K562 (cell line): ENCODE measurements around the gene POR.

ENCODE experiments used
- BACH1 ChIP-seq: fragments of 200-800 bp; sonication (Bioruptor generic); IDR thresholded peaks from 2 replicates; pipeline ENCODE4 v1.6.1; 2016; ENCODE audit warnings: missing genetic modification characterization, missing compliant biosample characterization
- DDX20 ChIP-seq: fragments of 450-650 bp; IDR thresholded peaks from 2 replicates; pipeline ENCODE4 v1.6.1; 2016; ENCODE audit warnings: missing genetic modification characterization, low read depth, mild to moderate bottlenecking, missing compliant biosample characterization, moderate library complexity
- DPF2 ChIP-seq: fragments of 450-650 bp; IDR thresholded peaks from 2 replicates; pipeline ENCODE4 v1.6.1; 2016
- EGR1 ChIP-seq: fragments of 450-650 bp; conservative IDR thresholded peaks from 2 replicates; pipeline ENCODE4 v1.6.1; 2017; ENCODE audit warnings: mild to moderate bottlenecking
- FOXK2 ChIP-seq, 2 experiments: fragments of 450-650 bp; IDR thresholded peaks in 1 of 2; conservative IDR thresholded peaks in 1 of 2; 2 replicates each; pipeline ENCODE4 v1.6.1; 2016; ENCODE audit warnings: low read depth in 2 of 2, mild to moderate bottlenecking in 1 of 2
- NFE2L1 ChIP-seq: fragments of 450-650 bp; IDR thresholded peaks from 2 replicates; pipeline ENCODE4 v1.6.1; 2016; ENCODE audit warnings: missing genetic modification characterization, low read depth, mild to moderate bottlenecking, missing compliant biosample characterization, moderate library complexity, borderline replicate concordance
- SP1 ChIP-seq: sonication (generic); formaldehyde crosslinking; IDR thresholded peaks from 2 replicates; pipeline ENCODE4 v1.8.1; 2022; ENCODE audit warnings: mild to moderate bottlenecking, missing genetic modification reagents
- TAF1 ChIP-seq: IDR thresholded peaks from 2 replicates; pipeline ENCODE4 v1.6.1; 2011; ENCODE audit warnings: mild to moderate bottlenecking, low read length, moderate library complexity; ENCODE audit not compliant: insufficient read depth, control insufficient read depth, severe bottlenecking; ENCODE audit errors: extremely low read depth
- ZNF239 ChIP-seq: fragments of 250-450 bp; sonication (Bioruptor Pico); IDR thresholded peaks from 2 replicates; pipeline ENCODE4 v1.4.0; 2020; ENCODE audit warnings: mild to moderate bottlenecking
- ZNF347 ChIP-seq: fragments of 450-650 bp; formaldehyde crosslinking; IDR thresholded peaks from 2 replicates; pipeline ENCODE4 v1.4.0; 2020; ENCODE audit warnings: low read depth, mild to moderate bottlenecking, moderate library complexity
- TF ChIP-seq, protein P1 (sequence below): fragments of 250-450 bp; sonication (Bioruptor Pico); IDR thresholded peaks from 2 replicates; pipeline ENCODE4 v1.5.0; 2020; ENCODE audit warnings: mild to moderate bottlenecking
- TF ChIP-seq, protein P2 (sequence below): fragments of 450-650 bp; IDR thresholded peaks from 2 replicates; pipeline ENCODE4 v1.7.1; 2018; ENCODE audit warnings: mild to moderate bottlenecking, low read depth; ENCODE audit not compliant: partially characterized antibody
- TF ChIP-seq, protein P3 (sequence below): fragments of 450-650 bp; formaldehyde crosslinking; IDR thresholded peaks from 2 replicates; pipeline ENCODE4 v1.4.0; 2022; ENCODE audit warnings: missing genetic modification characterization
- TF ChIP-seq, protein P4 (sequence below): fragments of 200-800 bp; sonication (Bioruptor generic); IDR thresholded peaks from 2 replicates; pipeline ENCODE4 v1.6.1; 2017; ENCODE audit warnings: missing genetic modification characterization, missing compliant biosample characterization

DNA sequence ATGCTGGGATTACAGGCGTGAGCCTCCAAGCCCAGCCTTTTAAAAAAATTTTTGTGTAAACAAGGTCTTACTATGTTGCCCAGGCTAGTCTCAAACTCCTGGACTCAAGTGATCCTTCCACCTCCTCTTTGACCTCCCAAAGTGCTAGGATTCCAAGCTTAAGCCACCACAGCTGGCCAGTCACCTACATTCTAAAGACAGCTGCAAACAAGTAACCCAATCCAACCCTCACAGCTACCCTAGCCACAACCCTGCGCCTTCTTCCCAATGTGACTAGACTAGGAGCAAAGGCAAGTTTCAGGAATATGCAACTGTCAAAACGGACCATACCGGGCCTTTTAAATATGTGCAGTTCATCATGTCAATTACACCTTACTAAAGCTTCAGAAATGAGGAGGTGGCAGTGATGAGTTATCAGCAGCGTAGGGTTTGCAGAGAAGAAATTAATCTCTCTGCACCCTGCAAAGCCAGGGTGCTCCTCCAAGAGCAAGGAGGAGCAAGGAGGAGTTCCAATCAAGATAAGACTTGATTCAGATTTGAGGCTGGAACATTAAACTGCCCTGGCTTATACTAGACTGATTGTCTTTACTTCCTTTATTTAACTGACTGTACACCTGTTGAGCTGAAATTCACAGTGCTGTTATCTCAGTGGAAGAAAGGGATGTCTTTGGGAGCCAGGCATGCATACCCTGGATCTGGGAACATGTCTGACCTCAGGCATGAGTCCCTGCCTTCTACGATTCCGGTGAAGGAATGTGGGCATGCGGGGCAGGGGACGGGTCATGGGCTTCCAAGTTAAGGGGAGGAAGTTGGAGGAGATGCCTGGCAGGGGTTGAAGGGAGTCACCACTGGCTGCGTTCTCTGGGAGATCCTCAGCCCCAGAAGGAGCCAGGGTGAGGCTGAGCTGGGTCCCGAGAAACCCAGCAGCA, 95.0 kb downstream of the POR start:
- no peak for TF ChIP-seq DPF2
- TF ChIP-seq FOXK2 (conservative IDR thresholded peaks at IDR 0.05 in 1 of 2, IDR thresholded peaks at IDR 0.05 in 1 of 2; ENCODE audit: low read depth in 2 of 2), result no peak
- TF ChIP-seq, protein P1, sequence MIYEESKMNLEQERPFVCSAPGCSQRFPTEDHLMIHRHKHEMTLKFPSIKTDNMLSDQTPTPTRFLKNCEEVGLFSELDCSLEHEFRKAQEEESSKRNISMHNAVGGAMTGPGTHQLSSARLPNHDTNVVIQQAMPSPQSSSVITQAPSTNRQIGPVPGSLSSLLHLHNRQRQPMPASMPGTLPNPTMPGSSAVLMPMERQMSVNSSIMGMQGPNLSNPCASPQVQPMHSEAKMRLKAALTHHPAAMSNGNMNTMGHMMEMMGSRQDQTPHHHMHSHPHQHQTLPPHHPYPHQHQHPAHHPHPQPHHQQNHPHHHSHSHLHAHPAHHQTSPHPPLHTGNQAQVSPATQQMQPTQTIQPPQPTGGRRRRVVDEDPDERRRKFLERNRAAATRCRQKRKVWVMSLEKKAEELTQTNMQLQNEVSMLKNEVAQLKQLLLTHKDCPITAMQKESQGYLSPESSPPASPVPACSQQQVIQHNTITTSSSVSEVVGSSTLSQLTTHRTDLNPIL (CRISPR knock-in tag), result no peak
- no peak for TF ChIP-seq TAF1
- TF ChIP-seq, protein P2, sequence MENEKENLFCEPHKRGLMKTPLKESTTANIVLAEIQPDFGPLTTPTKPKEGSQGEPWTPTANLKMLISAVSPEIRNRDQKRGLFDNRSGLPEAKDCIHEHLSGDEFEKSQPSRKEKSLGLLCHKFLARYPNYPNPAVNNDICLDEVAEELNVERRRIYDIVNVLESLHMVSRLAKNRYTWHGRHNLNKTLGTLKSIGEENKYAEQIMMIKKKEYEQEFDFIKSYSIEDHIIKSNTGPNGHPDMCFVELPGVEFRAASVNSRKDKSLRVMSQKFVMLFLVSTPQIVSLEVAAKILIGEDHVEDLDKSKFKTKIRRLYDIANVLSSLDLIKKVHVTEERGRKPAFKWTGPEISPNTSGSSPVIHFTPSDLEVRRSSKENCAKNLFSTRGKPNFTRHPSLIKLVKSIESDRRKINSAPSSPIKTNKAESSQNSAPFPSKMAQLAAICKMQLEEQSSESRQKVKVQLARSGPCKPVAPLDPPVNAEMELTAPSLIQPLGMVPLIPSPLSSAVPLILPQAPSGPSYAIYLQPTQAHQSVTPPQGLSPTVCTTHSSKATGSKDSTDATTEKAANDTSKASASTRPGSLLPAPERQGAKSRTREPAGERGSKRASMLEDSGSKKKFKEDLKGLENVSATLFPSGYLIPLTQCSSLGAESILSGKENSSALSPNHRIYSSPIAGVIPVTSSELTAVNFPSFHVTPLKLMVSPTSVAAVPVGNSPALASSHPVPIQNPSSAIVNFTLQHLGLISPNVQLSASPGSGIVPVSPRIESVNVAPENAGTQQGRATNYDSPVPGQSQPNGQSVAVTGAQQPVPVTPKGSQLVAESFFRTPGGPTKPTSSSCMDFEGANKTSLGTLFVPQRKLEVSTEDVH, result no peak
- TF ChIP-seq EGR1, result no peak
- TF ChIP-seq ZNF347 (CRISPR knock-in tag), result no peak
- TF ChIP-seq, protein P3, sequence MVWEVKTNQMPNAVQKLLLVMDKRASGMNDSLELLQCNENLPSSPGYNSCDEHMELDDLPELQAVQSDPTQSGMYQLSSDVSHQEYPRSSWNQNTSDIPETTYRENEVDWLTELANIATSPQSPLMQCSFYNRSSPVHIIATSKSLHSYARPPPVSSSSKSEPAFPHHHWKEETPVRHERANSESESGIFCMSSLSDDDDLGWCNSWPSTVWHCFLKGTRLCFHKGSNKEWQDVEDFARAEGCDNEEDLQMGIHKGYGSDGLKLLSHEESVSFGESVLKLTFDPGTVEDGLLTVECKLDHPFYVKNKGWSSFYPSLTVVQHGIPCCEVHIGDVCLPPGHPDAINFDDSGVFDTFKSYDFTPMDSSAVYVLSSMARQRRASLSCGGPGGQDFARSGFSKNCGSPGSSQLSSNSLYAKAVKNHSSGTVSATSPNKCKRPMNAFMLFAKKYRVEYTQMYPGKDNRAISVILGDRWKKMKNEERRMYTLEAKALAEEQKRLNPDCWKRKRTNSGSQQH (CRISPR knock-in tag), result no peak
- TF ChIP-seq, protein P4, sequence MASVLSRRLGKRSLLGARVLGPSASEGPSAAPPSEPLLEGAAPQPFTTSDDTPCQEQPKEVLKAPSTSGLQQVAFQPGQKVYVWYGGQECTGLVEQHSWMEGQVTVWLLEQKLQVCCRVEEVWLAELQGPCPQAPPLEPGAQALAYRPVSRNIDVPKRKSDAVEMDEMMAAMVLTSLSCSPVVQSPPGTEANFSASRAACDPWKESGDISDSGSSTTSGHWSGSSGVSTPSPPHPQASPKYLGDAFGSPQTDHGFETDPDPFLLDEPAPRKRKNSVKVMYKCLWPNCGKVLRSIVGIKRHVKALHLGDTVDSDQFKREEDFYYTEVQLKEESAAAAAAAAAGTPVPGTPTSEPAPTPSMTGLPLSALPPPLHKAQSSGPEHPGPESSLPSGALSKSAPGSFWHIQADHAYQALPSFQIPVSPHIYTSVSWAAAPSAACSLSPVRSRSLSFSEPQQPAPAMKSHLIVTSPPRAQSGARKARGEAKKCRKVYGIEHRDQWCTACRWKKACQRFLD (CRISPR knock-in tag), result no peak
- no peak for TF ChIP-seq NFE2L1 (tag)
- TF ChIP-seq ZNF239 (CRISPR knock-in tag), result no peak
- TF ChIP-seq BACH1 (tag), result no peak
- TF ChIP-seq DDX20 (tag), result no peak
- TF ChIP-seq SP1 (CRISPR knock-in tag), result no peak
